Measurements from ENCODE around the gene TMEM161B.
A peak's percentile ranks its signal among the peaks of the same experiment; 100 is the strongest.
"Not testable (repeated sequence)": the region's sequence is repeated elsewhere in the genome, so short reads cannot be mapped to it uniquely, and the experiment has no call there.

The TMEM161B gene

GRCh38 chr5:88188458-88189132 lies 80.0 kb downstream of the TMEM161B start:
- DNase-seq (ENCODE audit: extremely low read depth, low read depth): no peak
- TF ChIP-seq, protein P1, sequence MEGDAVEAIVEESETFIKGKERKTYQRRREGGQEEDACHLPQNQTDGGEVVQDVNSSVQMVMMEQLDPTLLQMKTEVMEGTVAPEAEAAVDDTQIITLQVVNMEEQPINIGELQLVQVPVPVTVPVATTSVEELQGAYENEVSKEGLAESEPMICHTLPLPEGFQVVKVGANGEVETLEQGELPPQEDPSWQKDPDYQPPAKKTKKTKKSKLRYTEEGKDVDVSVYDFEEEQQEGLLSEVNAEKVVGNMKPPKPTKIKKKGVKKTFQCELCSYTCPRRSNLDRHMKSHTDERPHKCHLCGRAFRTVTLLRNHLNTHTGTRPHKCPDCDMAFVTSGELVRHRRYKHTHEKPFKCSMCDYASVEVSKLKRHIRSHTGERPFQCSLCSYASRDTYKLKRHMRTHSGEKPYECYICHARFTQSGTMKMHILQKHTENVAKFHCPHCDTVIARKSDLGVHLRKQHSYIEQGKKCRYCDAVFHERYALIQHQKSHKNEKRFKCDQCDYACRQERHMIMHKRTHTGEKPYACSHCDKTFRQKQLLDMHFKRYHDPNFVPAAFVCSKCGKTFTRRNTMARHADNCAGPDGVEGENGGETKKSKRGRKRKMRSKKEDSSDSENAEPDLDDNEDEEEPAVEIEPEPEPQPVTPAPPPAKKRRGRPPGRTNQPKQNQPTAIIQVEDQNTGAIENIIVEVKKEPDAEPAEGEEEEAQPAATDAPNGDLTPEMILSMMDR (IDR thresholded peaks at IDR 0.05; ENCODE audit: low read depth, low read length, missing control alignments): no peak
- no peak overlapping the region for H3K4me3 ChIP-seq (replicated peaks; ENCODE audit: low read depth, low read length)

GRCh38 chr5:88183255-88183654 lies 85.4 kb downstream of the TMEM161B start:
- TF ChIP-seq, protein P1 (IDR thresholded peaks at IDR 0.05; ENCODE audit: low read depth, low read length, missing control alignments): no peak
- no peak overlapping the region for H3K4me3 ChIP-seq (replicated peaks; ENCODE audit: low read depth, low read length)
- no peak for DNase-seq (ENCODE audit: extremely low read depth, low read depth)

GRCh38 chr5:88177486-88177885 lies 91.2 kb downstream of the TMEM161B start:
- not testable (repeated sequence) for H3K4me3 ChIP-seq (replicated peaks; ENCODE audit: low read depth, low read length); DNase-seq (ENCODE audit: extremely low read depth, low read depth)

- no peak overlapping the region for H3K4me3 ChIP-seq (replicated peaks; ENCODE audit: low read depth, low read length)
These were observed 95.5 kb downstream of the TMEM161B start for GRCh38 chr5:88172847-88173758.

GRCh38 chr5:88159591-88159990 lies 109.1 kb downstream of the TMEM161B start:
- TF ChIP-seq, protein P1 (IDR thresholded peaks at IDR 0.05; ENCODE audit: low read depth, low read length, missing control alignments): no peak
- no peak for DNase-seq (ENCODE audit: extremely low read depth, low read depth)
- no peak overlapping the region for H3K4me3 ChIP-seq (replicated peaks; ENCODE audit: low read depth, low read length)

More at GRCh38 chr5:88172847-88173758, 95.5 kb downstream of the TMEM161B start:
- peak; percentile 9 for DNase-seq (ENCODE audit: extremely low read depth, low read depth)
- TF ChIP-seq, protein P1 (IDR thresholded peaks at IDR 0.05; ENCODE audit: low read depth, low read length, missing control alignments): no peak

DNA sequence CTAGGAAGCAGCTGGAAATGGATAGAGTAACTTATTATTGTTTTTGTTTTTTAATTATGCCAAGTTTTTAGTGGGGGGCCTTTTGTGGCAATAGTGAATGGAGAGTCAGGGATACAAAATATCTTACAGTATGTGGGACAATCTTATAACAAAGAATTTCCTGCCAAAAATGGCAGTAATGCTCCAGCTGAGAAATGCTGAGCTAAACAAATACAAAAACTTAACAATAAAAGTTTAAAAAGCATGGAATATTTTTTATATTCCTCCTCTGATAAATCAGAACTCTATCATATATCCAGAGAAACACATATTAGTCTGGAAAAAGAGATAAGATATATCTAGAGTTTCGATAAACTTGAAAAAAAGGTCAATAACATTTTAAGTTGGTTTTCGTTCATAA lies 110.6 kb downstream of the TMEM161B start:
- TF ChIP-seq, protein P1 (IDR thresholded peaks at IDR 0.05; ENCODE audit: low read depth, low read length, missing control alignments): no peak
- no peak for DNase-seq (ENCODE audit: extremely low read depth, low read depth)
- no peak overlapping the region for H3K4me3 ChIP-seq (replicated peaks; ENCODE audit: low read depth, low read length)

- no peak for DNase-seq (ENCODE audit: extremely low read depth, low read depth)
- H3K4me3 ChIP-seq (replicated peaks; ENCODE audit: low read depth, low read length): no peak overlapping the region
- TF ChIP-seq, protein P1 (IDR thresholded peaks at IDR 0.05; ENCODE audit: low read depth, low read length, missing control alignments): no peak
These were observed 113.8 kb downstream of the TMEM161B start for GRCh38 chr5:88154891-88155290.
